Measurements from ENCODE around the gene DLG5.

The DLG5 gene

GRCh38 chr10:77879710-77880109, 46.8 kb downstream of the DLG5 start:
- no peak overlapping the region for H3K4me3 ChIP-seq (ENCODE audit: low read length, poor library complexity, severe bottlenecking)
- H3F3A ChIP-seq (ENCODE audit: low read depth) = no peaks in the 10 kb centered on the region; the same call in 1 of the 2 replicates
- H2AFZ ChIP-seq (ENCODE audit: low read length) = no peak overlapping the region
- H4K20me1 ChIP-seq (ENCODE audit: insufficient read depth, low read length, poor library complexity, severe bottlenecking) = no peaks in the 10 kb centered on the region
- H3K4me2 ChIP-seq (ENCODE audit: low read depth, low read length, poor library complexity, severe bottlenecking) = no peak overlapping the region
- no peaks in the 10 kb centered on the region for H3K9me3 ChIP-seq (ENCODE audit: insufficient read depth, low read depth, low read length)
- H3K4me1 ChIP-seq (ENCODE audit: insufficient read depth, low read length, poor library complexity, severe bottlenecking) = peaks cover 25% of the 10 kb centered on the region
- peaks cover 60% of the 10 kb centered on the region for H3K79me2 ChIP-seq (ENCODE audit: insufficient read depth, low read length)
- no peak for TF ChIP-seq CTCF (conservative IDR thresholded peaks at IDR 0.05; ENCODE audit: low read length)
- TF ChIP-seq EZH2phosphoT487 (IDR thresholded peaks at IDR 0.05; ENCODE audit: borderline replicate concordance) = no peak
- H3K27me3 ChIP-seq (ENCODE audit: insufficient read depth, low read length, poor library complexity, severe bottlenecking) = no peaks in the 10 kb centered on the region
- no peaks in the 10 kb centered on the region for H3K9me2 ChIP-seq (replicated peaks; ENCODE audit: low read depth, low read length)
- H3K9ac ChIP-seq (ENCODE audit: low read depth, low read length, poor library complexity, severe bottlenecking) = no peak overlapping the region
- no peaks in the 10 kb centered on the region; the same call in 1 of the 2 replicates for H3K36me3 ChIP-seq (ENCODE audit: insufficient read depth, low read length)

GRCh38 chr10:77879065-77879464, 47.5 kb downstream of the DLG5 start:
- H3K4me3 ChIP-seq (ENCODE audit: low read length, poor library complexity, severe bottlenecking) = no peak overlapping the region
- no peak overlapping the region for H2AFZ ChIP-seq (ENCODE audit: low read length)
- H3K4me2 ChIP-seq (ENCODE audit: low read depth, low read length, poor library complexity, severe bottlenecking) = peak overlapping the region; percentile 58

GRCh38 chr10:77877441-77878344, 48.9 kb downstream of the DLG5 start:
- Histone ChIP-seq H3K27me3 (ENCODE audit: insufficient read depth, low read length, poor library complexity, severe bottlenecking) (no peaks in the 10 kb centered on the region), H3K4me3 (ENCODE audit: low read length, poor library complexity, severe bottlenecking) (peak overlapping the region; percentile 34), H2AFZ (ENCODE audit: low read length) (no peak overlapping the region), H3K36me3 (ENCODE audit: insufficient read depth, low read length) (no peaks in the 10 kb centered on the region; the same call in 1 of the 2 replicates), H3K79me2 (ENCODE audit: insufficient read depth, low read length) (peaks cover 56% of the 10 kb centered on the region), H3K4me2 (ENCODE audit: low read depth, low read length, poor library complexity, severe bottlenecking) (peak overlapping the region; percentile 58), H3K4me1 (ENCODE audit: insufficient read depth, low read length, poor library complexity, severe bottlenecking) (peaks cover 44% of the 10 kb centered on the region), H3K9ac (ENCODE audit: low read depth, low read length, poor library complexity, severe bottlenecking) (peak overlapping the region; percentile 40), H3F3A (ENCODE audit: low read depth) (no peaks in the 10 kb centered on the region; the same call in 1 of the 2 replicates), H3K9me2 (replicated peaks; ENCODE audit: low read depth, low read length) (no peaks in the 10 kb centered on the region), H4K20me1 (ENCODE audit: insufficient read depth, low read length, poor library complexity, severe bottlenecking) (no peaks in the 10 kb centered on the region), H3K9me3 (ENCODE audit: insufficient read depth, low read depth, low read length) (no peaks in the 10 kb centered on the region)
- TF ChIP-seq EZH2phosphoT487 (IDR thresholded peaks at IDR 0.05; ENCODE audit: borderline replicate concordance) (no peak), CTCF (conservative IDR thresholded peaks at IDR 0.05; ENCODE audit: low read length) (no peak; the same call in 1 of the 2 replicates)

More at GRCh38 chr10:77879065-77879464, 47.5 kb downstream of the DLG5 start:
- no peaks in the 10 kb centered on the region for H3K9me3 ChIP-seq (ENCODE audit: insufficient read depth, low read depth, low read length)
- no peaks in the 10 kb centered on the region for H3K9me2 ChIP-seq (replicated peaks; ENCODE audit: low read depth, low read length)
- peaks cover 32% of the 10 kb centered on the region for H3K4me1 ChIP-seq (ENCODE audit: insufficient read depth, low read length, poor library complexity, severe bottlenecking)
- TF ChIP-seq EZH2phosphoT487 (IDR thresholded peaks at IDR 0.05; ENCODE audit: borderline replicate concordance) (no peak), CTCF (conservative IDR thresholded peaks at IDR 0.05; ENCODE audit: low read length) (no peak)
- peaks cover 59% of the 10 kb centered on the region for H3K79me2 ChIP-seq (ENCODE audit: insufficient read depth, low read length)
- H3K36me3 ChIP-seq (ENCODE audit: insufficient read depth, low read length) = no peaks in the 10 kb centered on the region; the same call in 1 of the 2 replicates
- H3K9ac ChIP-seq (ENCODE audit: low read depth, low read length, poor library complexity, severe bottlenecking) = peak overlapping the region; percentile 40
- H4K20me1 ChIP-seq (ENCODE audit: insufficient read depth, low read length, poor library complexity, severe bottlenecking) = no peaks in the 10 kb centered on the region
- H3K27me3 ChIP-seq (ENCODE audit: insufficient read depth, low read length, poor library complexity, severe bottlenecking) = no peaks in the 10 kb centered on the region
- H3F3A ChIP-seq (ENCODE audit: low read depth) = no peaks in the 10 kb centered on the region; the same call in 1 of the 2 replicates

All from Loucy (cell line).